Stimulated activated CD4-positive, alpha-beta T cell treated with anti-CD3 and anti-CD28 coated beads, Interleukin-15, amount 100 ng/mL, for 24 hours (primary cell): Measurements from ENCODE around the gene FOXN4.

Source experiments
- DNase-seq: peaks from one replicate; pipeline ENCODE4 v3.0.0-alpha.2; 2020

Gene FOXN4

DNA sequence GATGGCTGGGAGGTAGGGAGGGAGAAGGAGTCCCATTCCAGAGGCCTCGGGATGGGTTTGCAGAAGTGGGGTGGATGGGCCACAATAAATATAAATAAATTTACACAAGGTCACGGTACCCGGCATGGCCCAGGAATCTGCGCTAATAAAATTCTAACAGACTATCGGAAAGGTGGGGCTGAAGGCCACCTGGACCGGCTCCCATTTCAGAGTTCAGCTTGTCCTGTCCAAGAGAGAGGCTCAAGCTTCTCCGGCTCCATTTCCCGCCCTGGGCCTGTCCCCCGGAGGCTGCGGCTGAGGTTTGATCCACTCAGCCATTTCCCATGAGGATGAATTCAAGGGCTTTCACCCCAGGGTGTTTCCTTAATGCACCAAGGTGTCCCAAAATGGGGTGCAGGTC lies 30.2 kb downstream of the FOXN4 start:
- DNase-seq, result no peak

DNA sequence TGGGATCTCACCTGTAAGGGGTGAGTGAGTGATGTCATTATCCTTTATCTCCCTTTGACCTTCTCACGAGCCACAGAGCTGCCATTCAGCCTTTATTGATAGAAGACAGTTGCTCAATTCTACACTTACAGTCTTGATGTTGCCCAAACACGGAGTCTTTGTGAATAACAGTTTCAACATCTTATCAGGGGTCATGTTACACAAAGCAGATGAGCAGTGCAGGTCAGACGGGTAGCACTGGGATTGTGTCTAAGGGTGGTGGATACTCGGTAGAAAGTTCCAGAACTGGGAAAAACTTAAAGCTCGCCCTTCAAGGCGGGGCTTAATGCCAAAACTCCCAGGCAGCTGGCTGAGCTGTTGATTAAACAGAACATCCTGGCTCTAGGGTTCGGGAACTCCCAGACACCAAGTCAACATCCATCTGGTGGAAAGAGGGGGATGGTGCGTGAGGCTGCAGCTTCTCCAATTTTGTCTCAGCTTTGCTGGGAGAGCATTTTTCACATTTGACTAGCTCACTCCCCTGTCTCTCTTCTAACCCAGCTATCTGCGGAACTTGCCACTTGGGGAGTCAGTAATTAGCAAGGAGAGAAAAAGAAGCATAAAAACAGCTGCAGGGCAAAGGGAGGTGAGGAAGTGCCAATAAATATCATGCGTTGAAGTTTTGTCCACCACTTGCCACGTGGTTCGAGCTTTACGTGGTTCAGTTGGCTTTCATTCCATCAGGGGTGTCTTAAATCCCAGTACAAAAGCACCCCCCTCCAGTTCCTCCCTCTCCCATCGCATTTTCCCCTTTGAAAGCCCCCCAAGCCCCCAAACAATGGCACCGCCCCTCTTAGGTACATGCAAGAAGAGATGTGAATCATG lies 31.0 kb downstream of the FOXN4 start:
- DNase-seq, result no peak

DNA sequence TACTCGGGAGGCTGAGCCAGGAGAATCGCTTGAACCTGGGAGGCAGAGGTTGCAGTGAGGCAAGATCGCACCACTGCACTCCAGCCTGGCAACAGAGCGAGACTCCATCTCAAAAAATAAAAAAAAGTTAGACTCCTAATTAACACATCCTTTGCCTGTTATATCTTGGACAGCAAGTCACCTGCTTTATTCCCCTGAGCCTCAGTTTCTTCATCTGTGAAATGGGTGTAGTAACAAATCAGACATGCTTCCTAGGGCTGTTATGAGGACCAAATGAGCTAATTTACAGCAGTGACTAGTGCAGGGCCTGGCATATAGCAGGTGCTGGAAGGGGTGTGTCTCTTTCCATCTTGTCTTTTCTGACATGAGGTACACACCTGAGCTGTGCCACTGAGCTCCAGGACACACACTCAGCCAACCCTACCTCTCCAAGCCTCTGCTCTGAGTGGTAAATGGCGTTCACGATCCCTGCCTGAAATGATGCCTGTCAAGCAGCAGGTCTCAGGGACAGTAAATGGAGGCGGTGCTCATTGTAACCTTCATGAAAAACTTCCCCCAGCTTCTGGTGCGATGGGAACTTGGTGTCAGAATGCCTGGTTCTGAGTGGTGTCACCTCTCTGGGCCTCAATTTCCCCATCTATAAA lies 31.7 kb downstream of the FOXN4 start:
- DNase-seq, result no peak

GRCh38 chr12:109276160-109276559 lies 32.9 kb downstream of the FOXN4 start:
- no peak for DNase-seq

GRCh38 chr12:109275173-109275572 lies 33.9 kb downstream of the FOXN4 start:
- no peak for DNase-seq

- no peak for DNase-seq
These were observed 34.7 kb downstream of the FOXN4 start for GRCh38 chr12:109274381-109274780.

GRCh38 chr12:109273354-109273753 lies 35.7 kb downstream of the FOXN4 start:
- DNase-seq, result no peak

- DNase-seq, result no peak
These were observed 37.7 kb downstream of the FOXN4 start for GRCh38 chr12:109271418-109271817.

GRCh38 chr12:109270494-109270893 lies 38.6 kb downstream of the FOXN4 start:
- no peak for DNase-seq

DNA sequence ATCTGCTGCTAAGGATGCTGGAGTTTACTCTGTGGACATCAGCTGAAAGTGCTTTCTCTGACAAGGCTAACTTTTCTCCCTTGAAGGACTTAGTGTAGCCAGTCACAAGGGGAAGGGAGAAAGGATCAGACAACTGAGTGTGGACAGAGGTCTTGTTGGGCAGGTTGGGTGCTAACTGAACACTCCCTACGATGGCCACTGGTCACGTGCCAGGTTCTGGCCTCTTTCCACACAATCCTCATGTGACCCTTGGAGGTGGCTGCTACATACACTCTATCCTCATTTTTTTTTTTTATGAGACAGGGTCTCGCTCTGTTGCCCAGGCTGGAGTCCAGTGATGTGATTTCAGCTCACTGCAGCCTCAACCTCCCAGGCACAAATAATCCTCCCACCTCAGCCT lies 39.7 kb downstream of the FOXN4 start:
- no peak for DNase-seq

DNA sequence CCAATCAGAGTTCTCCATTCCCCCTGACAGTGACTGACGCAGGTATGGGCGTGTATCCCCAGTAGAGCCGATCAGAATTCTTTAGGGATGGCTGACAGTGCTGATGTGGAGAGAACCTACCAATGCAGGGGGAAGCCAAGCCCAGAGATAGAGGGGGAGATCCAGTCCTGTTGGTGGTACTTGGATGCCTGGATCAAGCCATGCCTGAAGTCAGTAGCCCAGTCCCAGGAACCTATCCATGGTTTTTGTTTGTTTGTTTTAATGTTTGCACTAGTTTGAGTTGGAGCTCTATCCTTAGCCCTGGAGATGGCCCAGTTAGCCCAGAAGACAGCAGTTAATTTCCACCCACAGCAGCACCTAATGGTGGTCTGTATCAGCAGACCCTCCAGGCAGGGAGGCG lies 40.2 kb downstream of the FOXN4 start:
- DNase-seq, result no peak

- no peak for DNase-seq
These were observed 41.7 kb downstream of the FOXN4 start for GRCh38 chr12:109267361-109267760.

- no peak for DNase-seq
These were observed 42.8 kb downstream of the FOXN4 start for GRCh38 chr12:109266106-109266879.

- DNase-seq, result no peak
These were observed 44.0 kb downstream of the FOXN4 start for GRCh38 chr12:109264943-109265650.

DNA sequence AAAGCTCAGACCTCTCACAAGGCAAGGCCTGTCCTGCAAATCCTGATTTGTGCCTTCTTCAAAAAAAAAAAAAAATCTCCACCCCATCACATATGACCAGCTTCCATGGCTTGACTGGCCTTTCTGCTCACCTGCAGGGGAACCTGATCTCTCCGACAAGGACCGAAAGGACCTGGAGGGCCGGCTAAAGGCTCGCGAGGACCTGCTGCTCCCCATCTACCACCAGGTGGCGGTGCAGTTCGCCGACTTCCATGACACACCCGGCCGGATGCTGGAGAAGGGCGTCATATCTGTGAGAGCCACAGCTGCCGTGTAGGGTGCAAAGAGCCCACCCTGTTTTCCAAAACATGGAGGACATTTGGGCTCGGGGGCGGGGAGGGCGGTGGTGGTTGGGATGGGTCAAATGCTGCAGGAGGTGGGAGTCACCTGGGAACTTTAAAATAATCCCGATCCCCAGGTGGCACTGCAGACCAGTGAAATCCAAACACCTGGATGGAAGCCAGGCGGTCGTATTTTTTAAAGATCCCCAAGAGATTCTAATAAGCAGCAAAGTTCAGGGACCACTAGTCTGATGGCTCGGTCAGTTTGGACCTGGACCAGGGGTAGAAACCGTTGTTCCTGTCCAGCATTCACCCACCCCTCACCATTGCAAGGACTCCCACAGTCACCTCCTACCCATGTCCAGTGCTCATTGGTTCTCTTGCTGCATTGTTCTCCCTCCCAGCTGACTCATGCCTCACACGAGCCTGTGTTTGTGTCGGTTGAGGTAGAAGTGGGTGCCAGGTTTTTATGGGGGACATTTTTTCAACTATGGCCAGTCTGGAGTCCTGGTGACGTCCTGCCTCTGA lies 44.8 kb downstream of the FOXN4 start:
- peak; percentile 70 for DNase-seq

DNA sequence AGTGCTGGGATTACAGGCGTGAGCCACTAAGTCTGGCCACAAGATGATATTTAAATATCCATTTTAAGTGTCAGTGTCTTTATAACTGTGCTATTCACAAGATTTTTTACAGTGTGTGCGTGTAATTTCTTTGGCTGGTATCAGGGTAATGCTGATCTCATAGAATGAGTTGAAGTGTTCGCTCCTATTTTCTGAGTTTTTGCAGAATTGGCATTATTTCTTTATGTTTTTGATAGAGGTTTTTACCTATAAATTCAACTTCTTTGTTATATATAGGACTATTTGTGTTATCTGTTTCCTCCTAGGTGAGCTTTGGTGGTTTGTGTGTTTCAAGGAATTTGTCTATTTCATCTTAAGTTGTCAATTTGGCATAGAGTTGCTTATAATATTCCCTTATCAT lies 45.6 kb downstream of the FOXN4 start:
- DNase-seq, result no peak

DNA sequence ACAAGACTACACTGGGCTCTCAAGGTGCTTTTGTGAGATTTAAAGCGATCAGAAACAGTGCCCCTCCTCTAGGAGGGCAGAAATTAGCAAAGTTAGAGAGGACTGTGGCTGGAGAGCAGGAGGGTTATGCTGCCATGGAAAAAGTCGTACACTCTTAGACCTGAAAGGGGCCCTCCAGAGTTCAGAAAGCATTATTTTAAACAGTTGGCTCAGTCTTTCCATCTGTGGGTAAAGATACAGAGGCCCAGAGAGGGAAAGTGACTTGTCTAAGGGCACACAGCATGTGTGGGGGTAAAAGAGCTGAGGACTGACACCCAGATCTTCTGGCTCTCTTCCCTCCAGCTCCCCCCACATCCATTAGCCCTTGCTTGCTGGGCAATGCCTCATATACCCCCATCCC lies 47.1 kb downstream of the FOXN4 start:
- DNase-seq, result no peak

GRCh38 chr12:109261087-109261486 lies 48.0 kb downstream of the FOXN4 start:
- no peak for DNase-seq

GRCh38 chr12:109259545-109259895 lies 49.6 kb downstream of the FOXN4 start:
- no peak for DNase-seq

DNA sequence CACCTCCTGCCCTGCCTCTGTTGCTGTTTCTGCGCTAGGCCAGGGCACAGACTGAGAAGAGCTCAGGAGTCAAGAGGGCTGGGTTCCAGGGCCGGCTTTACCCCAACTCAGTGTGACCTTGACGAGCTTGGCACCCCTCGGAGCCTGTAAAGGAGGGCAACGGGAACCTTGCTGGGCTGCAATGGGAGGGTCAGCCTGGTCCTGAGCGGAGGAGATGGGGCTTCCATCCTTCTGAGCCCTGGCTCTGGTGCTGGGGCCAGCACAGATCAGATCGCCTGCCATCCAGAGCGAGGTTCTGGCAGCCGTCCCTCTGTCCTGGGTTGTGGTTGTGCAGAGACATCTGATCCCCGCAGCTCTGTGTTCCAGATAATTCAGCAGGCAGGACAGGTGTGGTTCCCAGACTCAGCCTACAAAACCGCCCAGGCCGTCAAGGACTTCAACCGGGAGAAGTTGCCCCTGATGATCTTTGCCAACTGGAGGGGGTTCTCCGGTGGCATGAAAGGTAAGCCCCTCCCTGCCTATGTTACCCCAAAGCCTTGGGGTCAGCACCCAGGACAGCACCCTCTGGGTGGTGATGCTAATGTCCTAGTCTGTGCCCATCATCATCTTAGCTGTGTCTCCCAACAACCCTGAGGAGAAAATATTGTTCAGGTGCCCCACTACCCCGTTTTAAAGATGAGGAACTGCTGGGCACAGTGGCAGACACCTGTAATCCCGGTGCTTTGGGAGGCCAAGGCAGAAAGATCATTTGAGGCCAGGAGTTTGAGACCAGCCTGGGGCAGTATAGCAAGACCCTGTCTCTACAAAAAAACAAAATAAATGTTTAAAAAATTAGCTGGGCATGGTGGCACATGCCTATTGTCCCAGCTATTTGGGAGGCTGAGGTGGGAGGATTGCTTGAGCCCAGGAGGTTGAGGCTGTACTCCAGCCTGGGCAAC lies 50.2 kb downstream of the FOXN4 start:
- no peak for DNase-seq

GRCh38 chr12:109258201-109258600 lies 50.9 kb downstream of the FOXN4 start:
- DNase-seq, result no peak
